Measurements from ENCODE around the gene NUCB1. TPM values are rescaled to one million over a fixed set of nuclear protein-coding genes. Genes with fewer than 3 reads are reported as not detected.

The NUCB1 gene
- total RNA-seq, 1 experiment from 2014 or later = 142 TPM

DNA sequence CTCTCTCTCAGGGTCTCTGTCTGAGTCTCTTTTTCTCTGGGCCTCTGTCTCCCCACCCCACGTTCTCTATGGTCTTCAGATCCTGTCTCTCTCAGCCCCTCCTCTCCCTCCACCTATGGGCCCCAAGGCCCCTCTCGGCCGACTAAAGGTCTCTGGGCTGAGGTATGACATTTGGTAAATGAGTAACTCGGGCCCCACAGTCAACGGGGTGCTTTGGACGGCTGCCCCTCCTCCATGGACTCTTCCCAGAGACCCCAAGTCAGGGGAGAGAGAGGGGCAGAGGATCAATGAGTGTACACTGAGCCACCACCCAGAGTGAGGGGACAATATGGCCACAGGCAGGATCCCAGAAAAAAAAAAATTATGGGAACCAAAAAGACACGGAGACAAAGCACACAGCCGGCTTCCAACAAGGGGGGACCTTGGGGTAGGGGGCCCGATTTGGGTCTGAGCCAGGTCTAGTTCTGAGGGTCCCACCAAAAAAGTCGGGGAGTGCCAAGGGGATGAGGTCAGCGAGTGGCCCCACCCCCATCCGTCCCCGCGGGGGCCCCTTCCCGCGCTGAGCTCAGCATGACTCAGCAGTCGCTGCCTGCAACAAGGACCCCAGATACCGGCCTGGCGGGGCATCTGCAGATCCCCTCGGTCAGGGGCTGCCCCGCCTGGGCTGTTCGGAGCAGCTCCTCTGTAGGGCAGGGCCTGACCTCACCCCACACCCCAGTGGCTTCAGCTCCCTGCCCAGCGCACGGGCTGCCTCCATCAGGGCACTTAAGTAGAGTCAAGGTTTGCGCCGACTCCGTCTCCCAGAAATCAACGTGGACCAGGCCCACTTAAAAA, 63.5 kb downstream of the NUCB1 start:
- Mint-ChIP-seq H3K4me3 (ENCODE audit: unreplicated experiment) (peak overlapping the region; percentile 96), H3K9me3 (ENCODE audit: unreplicated experiment) (no peaks in the 10 kb centered on the region), H3K27ac (ENCODE audit: unreplicated experiment) (peak overlapping the region; percentile 96), H3K27me3 (ENCODE audit: insufficient read depth, unreplicated experiment) (no peaks in the 10 kb centered on the region), H3K4me1 (ENCODE audit: low read depth, unreplicated experiment) (peaks cover 40% of the 10 kb centered on the region), H3K36me3 (ENCODE audit: insufficient read depth, unreplicated experiment) (peaks cover 87% of the 10 kb centered on the region)
- intact Hi-C loops (cut with micrococcal nuclease; ENCODE audit: unreplicated experiment) = loop anchor here (1.0 to 5.0 kb wide), 7 partner anchors 29 to 326 kb away; partner anchors contain the start of genes DBP, DHDH, GYS1 and NUCB1
- peak; percentile 92 to 96 for DNase-seq
- 0 out of 2 replicates have a peak, but pooled peaks cover 3% of the 10 kb centered on the region for H3K9me3 ChIP-seq
- POLR2A ChIA-PET = interaction anchor here (0.7 to 2.2 kb wide), 17 partner anchors 9 to 676 kb away, joined by 3 to 16 read pairs (median 5); partner anchors contain the start of genes BAX, DHDH, GYS1 and NUCB1
- no TSS peak for BruUV-seq (replicated peaks)
- TF ChIP-seq, protein P1, sequence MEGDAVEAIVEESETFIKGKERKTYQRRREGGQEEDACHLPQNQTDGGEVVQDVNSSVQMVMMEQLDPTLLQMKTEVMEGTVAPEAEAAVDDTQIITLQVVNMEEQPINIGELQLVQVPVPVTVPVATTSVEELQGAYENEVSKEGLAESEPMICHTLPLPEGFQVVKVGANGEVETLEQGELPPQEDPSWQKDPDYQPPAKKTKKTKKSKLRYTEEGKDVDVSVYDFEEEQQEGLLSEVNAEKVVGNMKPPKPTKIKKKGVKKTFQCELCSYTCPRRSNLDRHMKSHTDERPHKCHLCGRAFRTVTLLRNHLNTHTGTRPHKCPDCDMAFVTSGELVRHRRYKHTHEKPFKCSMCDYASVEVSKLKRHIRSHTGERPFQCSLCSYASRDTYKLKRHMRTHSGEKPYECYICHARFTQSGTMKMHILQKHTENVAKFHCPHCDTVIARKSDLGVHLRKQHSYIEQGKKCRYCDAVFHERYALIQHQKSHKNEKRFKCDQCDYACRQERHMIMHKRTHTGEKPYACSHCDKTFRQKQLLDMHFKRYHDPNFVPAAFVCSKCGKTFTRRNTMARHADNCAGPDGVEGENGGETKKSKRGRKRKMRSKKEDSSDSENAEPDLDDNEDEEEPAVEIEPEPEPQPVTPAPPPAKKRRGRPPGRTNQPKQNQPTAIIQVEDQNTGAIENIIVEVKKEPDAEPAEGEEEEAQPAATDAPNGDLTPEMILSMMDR (IDR thresholded peaks at IDR 0.05; ENCODE audit: insufficient read depth in 1 of 2, low read depth in 1 of 2, low read length in 1 of 2, severe bottlenecking in 1 of 2, unreplicated experiment in 1 of 2) = no peak
- peaks cover 33% of the 10 kb centered on the region for H3K4me1 ChIP-seq
- peak overlapping the region; percentile 95 for H3K4me3 ChIP-seq (ENCODE audit: low read depth, low read length)
- H3K27me3 ChIP-seq (replicated peaks; ENCODE audit: control insufficient read depth, insufficient read depth, low read length) = no peaks in the 10 kb centered on the region
- CTCF ChIA-PET = interaction anchor here (0.6 to 1.5 kb wide), 7 partner anchors 30 to 168 kb away, joined by 3 to 16 read pairs (median 4); partner anchors contain the start of genes DHDH, NUCB1 and RUVBL2
- H3K36me3 ChIP-seq (ENCODE audit: control insufficient read depth, insufficient read depth, low read length) = peaks cover 11% of the 10 kb centered on the region

DNA sequence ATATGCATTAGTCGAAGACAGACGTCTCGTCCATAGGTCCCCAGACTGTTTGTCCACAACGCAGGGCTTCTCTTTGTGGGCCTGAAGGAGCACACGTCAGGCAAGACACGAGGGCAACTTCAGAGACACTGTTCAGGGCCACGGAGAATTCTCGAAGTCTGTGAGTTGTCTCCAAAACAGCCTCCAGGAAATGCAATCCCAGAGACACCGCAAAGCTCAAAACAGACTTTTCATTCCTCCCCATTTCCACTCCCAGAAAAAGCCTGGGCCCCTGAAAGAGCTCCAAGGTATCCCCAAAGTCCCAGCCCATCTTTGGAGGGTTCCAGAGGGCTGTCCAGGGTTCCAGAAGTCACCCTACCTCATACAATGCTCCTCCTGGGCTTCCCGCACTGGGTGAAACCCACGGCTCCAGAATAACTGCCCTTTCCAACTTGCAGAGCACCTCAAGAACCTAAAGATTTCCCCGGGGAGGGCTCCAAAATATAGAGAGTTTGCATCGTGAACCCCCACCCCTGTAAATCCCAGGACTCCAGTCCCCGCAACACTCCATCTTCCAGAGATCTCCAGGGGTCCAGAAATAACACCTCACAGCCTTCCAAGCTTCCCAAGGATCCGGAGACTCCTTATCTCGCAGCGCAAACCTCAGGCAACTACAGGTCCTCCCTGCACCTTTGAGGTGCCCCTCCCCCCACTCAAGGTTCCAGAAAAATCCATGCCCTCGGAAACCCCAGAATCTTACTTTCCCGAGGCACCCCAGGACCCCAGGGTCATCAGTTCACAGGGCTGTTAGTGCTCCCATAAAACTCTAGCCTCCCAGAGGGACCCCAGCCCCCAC, 64.3 kb downstream of the NUCB1 start:
- Mint-ChIP-seq H3K4me3 (ENCODE audit: unreplicated experiment) (peak overlapping the region; percentile 96), H3K4me1 (ENCODE audit: low read depth, unreplicated experiment) (peaks cover 40% of the 10 kb centered on the region), H3K36me3 (ENCODE audit: insufficient read depth, unreplicated experiment) (peaks cover 88% of the 10 kb centered on the region), H3K27ac (ENCODE audit: unreplicated experiment) (peak overlapping the region; percentile 96), H3K27me3 (ENCODE audit: insufficient read depth, unreplicated experiment) (no peaks in the 10 kb centered on the region), H3K9me3 (ENCODE audit: unreplicated experiment) (no peaks in the 10 kb centered on the region)
- H3K4me1 ChIP-seq = peaks cover 33% of the 10 kb centered on the region
- no peaks in the 10 kb centered on the region for H3K27me3 ChIP-seq (replicated peaks; ENCODE audit: control insufficient read depth, insufficient read depth, low read length)
- H3K36me3 ChIP-seq (ENCODE audit: control insufficient read depth, insufficient read depth, low read length) = peaks cover 11% of the 10 kb centered on the region
- peak overlapping the region; percentile 95 for H3K4me3 ChIP-seq (ENCODE audit: low read depth, low read length)
- TSS peak; percentile 87 for BruUV-seq (replicated peaks)
- CTCF ChIA-PET = interaction anchor here (0.9 to 1.5 kb wide), 6 partner anchors 29 to 169 kb away, joined by 3 to 16 read pairs (median 4); partner anchors contain the start of genes DHDH, NUCB1 and RUVBL2
- intact Hi-C loops (cut with micrococcal nuclease; ENCODE audit: unreplicated experiment) = loop anchor here (5.0 kb wide), 2 partner anchors 122 to 327 kb away; partner anchors contain the start of gene DBP
- 0 out of 2 replicates have a peak, but pooled peaks cover 3% of the 10 kb centered on the region for H3K9me3 ChIP-seq
- POLR2A ChIA-PET = interaction anchor here (0.9 to 2.2 kb wide), 16 partner anchors 10 to 676 kb away, joined by 3 to 16 read pairs (median 5); partner anchors contain the start of genes BAX, DHDH, GYS1 and NUCB1
- DNase-seq = peak; percentile 87 to 90
- TF ChIP-seq, protein P1 (IDR thresholded peaks at IDR 0.05; ENCODE audit: insufficient read depth in 1 of 2, low read depth in 1 of 2, low read length in 1 of 2, severe bottlenecking in 1 of 2, unreplicated experiment in 1 of 2) = no peak
